ENCODE data around the gene MYT1.
"Not testable (repeated sequence)": the region's sequence is repeated elsewhere in the genome, so short reads cannot be mapped to it uniquely, and the experiment has no call there.

The MYT1 gene

GRCh38 chr20:64166721-64167615, 2.7 kb downstream of the MYT1 start:
- in situ Hi-C loops (cut with MboI; ENCODE audit: low sequenced_read_pairs), result no loop called here

GRCh38 chr20:64167676-64168075, 3.4 kb downstream of the MYT1 start:
- in situ Hi-C loops (cut with MboI; ENCODE audit: low sequenced_read_pairs), result no loop called here

GRCh38 chr20:64168381-64169090, 4.3 kb downstream of the MYT1 start:
- in situ Hi-C loops (cut with MboI; ENCODE audit: low sequenced_read_pairs), result no loop called here

- in situ Hi-C loops (cut with MboI; ENCODE audit: low sequenced_read_pairs), result no loop called here
These were observed 4.9 kb downstream of the MYT1 start for GRCh38 chr20:64169091-64169560.

- in situ Hi-C loops (cut with MboI; ENCODE audit: low sequenced_read_pairs), result no loop called here
These were observed 7.0 kb downstream of the MYT1 start for GRCh38 chr20:64171211-64171610.

- in situ Hi-C loops (cut with MboI; ENCODE audit: low sequenced_read_pairs), result no loop called here
These were observed 8.9 kb downstream of the MYT1 start for GRCh38 chr20:64173116-64173515.

- in situ Hi-C loops (cut with MboI; ENCODE audit: low sequenced_read_pairs), result no loop called here
These were observed 12.3 kb downstream of the MYT1 start for GRCh38 chr20:64176551-64176950.

GRCh38 chr20:64176971-64177370, 12.7 kb downstream of the MYT1 start:
- in situ Hi-C loops (cut with MboI; ENCODE audit: low sequenced_read_pairs), result no loop called here

GRCh38 chr20:64177384-64177783, 13.1 kb downstream of the MYT1 start:
- in situ Hi-C loops (cut with MboI; ENCODE audit: low sequenced_read_pairs), result no loop called here

- in situ Hi-C loops (cut with MboI; ENCODE audit: low sequenced_read_pairs), result no loop called here
These were observed 13.5 kb downstream of the MYT1 start for GRCh38 chr20:64177787-64178186.

- in situ Hi-C loops (cut with MboI; ENCODE audit: low sequenced_read_pairs), result not testable (repeated sequence)
These were observed 14.7 kb downstream of the MYT1 start for GRCh38 chr20:64178925-64179324.

- in situ Hi-C loops (cut with MboI; ENCODE audit: low sequenced_read_pairs), result no loop called here
These were observed 15.6 kb downstream of the MYT1 start for GRCh38 chr20:64179805-64180204.

- in situ Hi-C loops (cut with MboI; ENCODE audit: low sequenced_read_pairs), result no loop called here
These were observed 16.4 kb downstream of the MYT1 start for GRCh38 chr20:64180673-64181072.

GRCh38 chr20:64181391-64181790, 17.1 kb downstream of the MYT1 start:
- in situ Hi-C loops (cut with MboI; ENCODE audit: low sequenced_read_pairs), result no loop called here

- in situ Hi-C loops (cut with MboI; ENCODE audit: low sequenced_read_pairs), result no loop called here
These were observed 18.1 kb downstream of the MYT1 start for GRCh38 chr20:64182146-64182865.

GRCh38 chr20:64183313-64183712, 19.1 kb downstream of the MYT1 start:
- in situ Hi-C loops (cut with MboI; ENCODE audit: low sequenced_read_pairs), result no loop called here

- in situ Hi-C loops (cut with MboI; ENCODE audit: low sequenced_read_pairs), result no loop called here
These were observed 20.5 kb downstream of the MYT1 start for GRCh38 chr20:64184795-64185194.

GRCh38 chr20:64185276-64185900, 21.1 kb downstream of the MYT1 start:
- in situ Hi-C loops (cut with MboI; ENCODE audit: low sequenced_read_pairs), result no loop called here

GRCh38 chr20:64186071-64186598, 21.9 kb downstream of the MYT1 start:
- in situ Hi-C loops (cut with MboI; ENCODE audit: low sequenced_read_pairs), result no loop called here

GRCh38 chr20:64187213-64187612, 23.0 kb downstream of the MYT1 start:
- in situ Hi-C loops (cut with MboI; ENCODE audit: low sequenced_read_pairs), result not testable (repeated sequence)

GRCh38 chr20:64188091-64188490, 23.8 kb downstream of the MYT1 start:
- in situ Hi-C loops (cut with MboI; ENCODE audit: low sequenced_read_pairs), result no loop called here

Measured in HL-60/S4 treated with phorbol 12-myristate 13-acetate at 8.2 ng/mL for 4 days and 3 days (cell line).